Effector memory CD4-positive, alpha-beta T cell (primary cell): ENCODE data around the gene PPP3CA.

Experiments
- DNase-seq, 3 donors: peaks; one replicate each; pipeline ENCODE4 v3.0.0-alpha.2; 2020
- H3K27ac ChIP-seq: 2 replicates; pipeline ENCODE4 v1.7.0; 2013; ENCODE audit warnings: mild to moderate bottlenecking, low read length, moderate library complexity; ENCODE audit not compliant: insufficient read depth, poor library complexity, severe bottlenecking
- H3K27me3 ChIP-seq: replicated peaks from 2 replicates; pipeline ENCODE4 v1.7.0; 2013; ENCODE audit warnings: mild to moderate bottlenecking, low read length; ENCODE audit not compliant: insufficient read depth, control insufficient read depth, poor library complexity, severe bottlenecking
- H3K36me3 ChIP-seq: 2 replicates; pipeline ENCODE4 v1.7.0; 2013; ENCODE audit warnings: mild to moderate bottlenecking, low read length, moderate library complexity; ENCODE audit not compliant: control insufficient read depth, insufficient read depth
- H3K4me1 ChIP-seq: 2 replicates; pipeline ENCODE4 v1.7.0; 2013; ENCODE audit warnings: low read length, mild to moderate bottlenecking; ENCODE audit not compliant: control insufficient read depth, insufficient read depth, poor library complexity, severe bottlenecking
- H3K4me3 ChIP-seq: 2 replicates; pipeline ENCODE4 v1.7.0; 2013; ENCODE audit warnings: low read length, low read depth, mild to moderate bottlenecking; ENCODE audit not compliant: insufficient read depth, poor library complexity, severe bottlenecking
- H3K9me3 ChIP-seq: 2 replicates; pipeline ENCODE4 v1.7.0; 2013; ENCODE audit warnings: mild to moderate bottlenecking, low read length, moderate library complexity; ENCODE audit not compliant: control insufficient read depth

PPP3CA gene

DNA sequence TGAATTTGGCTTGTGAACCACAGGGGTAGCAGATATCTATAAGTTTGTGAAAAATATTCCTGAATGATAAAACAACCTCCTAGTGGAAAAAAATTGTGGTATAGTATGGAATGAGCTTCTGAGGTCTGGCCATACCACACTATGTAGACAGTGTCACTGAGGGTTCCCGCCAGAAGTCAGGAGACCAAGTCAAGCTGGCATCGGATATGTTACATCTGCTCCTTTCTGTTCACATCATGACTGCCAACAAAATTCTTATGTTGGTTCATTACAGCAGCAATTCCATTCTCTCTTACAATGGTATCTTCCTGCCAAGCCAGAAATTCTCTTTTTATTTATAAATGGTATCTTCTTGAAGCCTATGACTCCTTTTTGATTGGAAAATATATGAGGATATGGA is 273.0 kb downstream of the PPP3CA start:
- H3K27me3 ChIP-seq = no peaks in the 10 kb centered on the region
- no peaks in the 10 kb centered on the region for H3K4me1 ChIP-seq
- no peak overlapping the region for H3K27ac ChIP-seq
- no peak overlapping the region for H3K4me3 ChIP-seq
- no peaks in the 10 kb centered on the region for H3K9me3 ChIP-seq
- DNase-seq = no peak
- no peaks in the 10 kb centered on the region for H3K36me3 ChIP-seq

DNA sequence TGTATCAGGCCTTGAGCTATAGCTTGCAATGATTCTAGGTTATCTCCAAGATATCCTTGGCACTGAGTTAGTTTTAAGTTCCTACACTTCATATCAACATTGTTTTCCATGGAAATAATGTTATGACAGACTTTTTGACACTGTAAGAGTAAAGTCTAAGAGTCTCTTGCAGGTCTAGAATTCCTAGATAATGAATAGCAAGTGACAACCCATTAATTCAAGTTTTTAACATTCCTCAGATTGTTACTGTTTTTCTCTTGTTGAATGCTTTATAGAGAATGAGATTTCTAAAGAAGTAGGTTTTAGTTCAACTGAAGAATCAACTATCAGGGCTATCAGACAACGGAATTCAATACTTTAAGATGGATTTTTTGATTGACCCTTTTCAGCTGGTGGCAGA is 276.1 kb downstream of the PPP3CA start:
- no peak overlapping the region for H3K27ac ChIP-seq
- no peaks in the 10 kb centered on the region for H3K27me3 ChIP-seq

DNA sequence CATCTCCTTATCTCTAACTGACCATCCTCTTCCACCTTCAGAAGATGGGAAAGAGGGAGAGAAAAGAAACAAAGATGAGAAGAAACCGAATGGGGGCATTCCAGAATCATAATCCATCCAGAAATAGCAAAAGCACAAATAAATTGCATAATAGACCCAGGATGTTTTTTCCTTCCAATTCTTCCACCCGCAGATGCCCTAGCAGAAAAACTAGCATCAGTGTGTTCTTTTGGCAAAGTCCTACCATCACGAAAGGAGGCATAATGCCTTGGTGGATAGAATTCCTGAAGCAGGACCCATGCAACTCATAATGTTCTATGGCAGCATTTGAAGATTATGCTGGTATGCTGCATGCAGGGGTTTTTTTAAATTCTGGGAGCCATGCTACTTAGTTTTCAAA is 279.2 kb downstream of the PPP3CA start:
- DNase-seq = no peak
- H3K9me3 ChIP-seq = no peaks in the 10 kb centered on the region
- H3K4me1 ChIP-seq = no peaks in the 10 kb centered on the region

More for the DNA sequence above, 276.1 kb downstream of the PPP3CA start:
- Histone ChIP-seq H3K9me3 (no peaks in the 10 kb centered on the region), H3K4me1 (no peaks in the 10 kb centered on the region), H3K36me3 (no peaks in the 10 kb centered on the region), H3K4me3 (no peak overlapping the region)
- DNase-seq = no peak

DNA sequence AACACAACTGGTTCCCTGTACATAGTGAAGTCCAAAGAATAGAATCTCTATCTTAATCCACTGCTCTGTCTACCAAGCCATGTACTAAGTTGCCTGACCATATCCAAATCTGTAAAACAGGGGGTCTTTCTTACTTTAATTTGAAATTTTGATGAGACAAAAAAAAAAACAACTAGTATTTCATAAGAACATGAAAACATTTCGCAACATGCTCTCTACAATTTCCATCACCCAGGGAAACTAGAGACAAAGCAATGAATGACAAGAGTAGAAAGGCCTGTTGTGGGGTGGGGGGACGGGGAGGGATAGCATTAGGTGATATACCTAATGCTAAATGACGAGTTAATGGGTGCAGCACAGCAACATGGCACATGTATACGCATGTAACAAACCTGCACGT is 279.9 kb downstream of the PPP3CA start:
- Histone ChIP-seq H3K4me3 (no peak overlapping the region), H3K27ac (no peak overlapping the region), H3K27me3 (no peaks in the 10 kb centered on the region), H3K9me3 (no peaks in the 10 kb centered on the region), H3K36me3 (no peaks in the 10 kb centered on the region), H3K4me1 (no peaks in the 10 kb centered on the region)
- DNase-seq = no peak

More for the DNA sequence above, 279.2 kb downstream of the PPP3CA start:
- Histone ChIP-seq H3K4me3 (no peak overlapping the region), H3K27me3 (no peaks in the 10 kb centered on the region), H3K36me3 (no peaks in the 10 kb centered on the region), H3K27ac (no peak overlapping the region)

DNA sequence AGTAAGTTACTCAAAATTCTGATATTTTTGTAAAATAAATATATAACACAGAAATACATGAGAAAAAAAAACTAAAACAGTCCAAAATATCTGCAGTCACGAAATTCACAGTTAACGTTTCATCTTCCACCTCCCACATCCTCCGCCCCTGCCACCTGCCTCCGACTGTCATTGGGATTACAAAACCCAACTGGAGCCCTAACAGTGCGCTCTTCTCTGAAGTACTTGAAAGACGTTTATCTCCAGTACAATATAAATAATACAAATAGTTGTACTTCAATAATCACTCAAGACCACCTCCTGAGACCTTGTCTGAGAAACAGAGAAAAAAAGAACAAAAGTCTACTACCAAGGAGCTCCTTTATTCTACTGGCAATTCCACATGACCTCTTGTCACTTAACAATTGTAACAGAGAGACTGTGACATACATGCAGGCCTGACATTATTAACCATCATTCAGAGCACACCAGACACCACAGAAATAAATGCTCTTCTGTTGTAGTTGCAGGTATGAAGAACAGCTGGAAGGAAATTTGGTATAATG is 280.6 kb downstream of the PPP3CA start:
- Histone ChIP-seq H3K27ac (no peak overlapping the region), H3K27me3 (no peaks in the 10 kb centered on the region), H3K4me3 (no peak overlapping the region), H3K36me3 (no peaks in the 10 kb centered on the region), H3K9me3 (no peaks in the 10 kb centered on the region), H3K4me1 (no peaks in the 10 kb centered on the region)
- DNase-seq = no peak

DNA sequence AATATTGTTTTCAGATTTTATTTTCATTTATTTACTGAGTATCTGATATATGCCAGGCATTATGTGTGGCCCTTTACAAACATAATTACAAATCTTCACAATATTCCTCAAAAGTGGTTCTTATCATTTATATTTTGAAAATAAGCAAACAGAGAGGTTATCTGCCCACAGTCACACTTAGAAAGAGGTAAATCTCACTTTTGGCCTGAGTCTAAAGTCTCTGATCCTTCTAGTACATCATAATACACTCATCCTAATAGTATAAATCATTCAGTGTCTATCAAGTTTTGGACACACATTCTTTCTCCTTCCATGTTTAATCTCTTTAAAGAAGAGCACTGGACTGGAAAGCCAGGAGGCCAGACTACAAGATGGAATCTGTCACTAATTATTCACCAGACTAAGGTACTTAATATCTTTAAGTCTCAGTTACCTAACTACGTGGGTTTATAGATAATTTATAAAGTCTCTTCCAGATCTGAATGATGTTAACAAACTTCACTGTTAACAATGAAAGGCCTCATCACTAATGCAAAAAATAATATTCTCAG is 281.3 kb downstream of the PPP3CA start:
- Histone ChIP-seq H3K27ac (no peak overlapping the region), H3K36me3 (peaks cover 2% of the 10 kb centered on the region), H3K9me3 (no peaks in the 10 kb centered on the region), H3K27me3 (no peaks in the 10 kb centered on the region), H3K4me3 (no peak overlapping the region), H3K4me1 (no peaks in the 10 kb centered on the region)
- DNase-seq = no peak

DNA sequence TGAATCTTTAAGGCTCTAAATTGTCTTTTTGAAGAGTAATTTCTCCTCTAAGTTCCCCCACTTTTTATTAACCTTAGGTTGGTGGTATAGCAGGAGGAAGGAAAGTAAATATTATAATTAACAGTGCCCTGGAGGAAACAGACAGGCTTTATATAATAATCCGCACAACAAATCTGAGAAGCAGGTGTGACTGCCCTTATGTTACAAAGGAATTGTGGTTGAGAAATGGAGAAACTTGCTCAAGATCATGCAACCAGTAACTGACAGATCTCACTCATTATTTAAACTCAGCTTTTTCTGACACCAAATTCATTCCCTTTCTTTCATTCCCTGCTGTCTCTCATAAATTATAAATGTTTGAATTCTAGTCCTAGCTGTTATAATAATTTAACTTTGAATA is 282.0 kb downstream of the PPP3CA start:
- DNase-seq = no peak
- Histone ChIP-seq H3K4me1 (no peaks in the 10 kb centered on the region), H3K27me3 (no peaks in the 10 kb centered on the region), H3K27ac (no peak overlapping the region), H3K9me3 (no peaks in the 10 kb centered on the region), H3K4me3 (no peak overlapping the region), H3K36me3 (peaks cover 8% of the 10 kb centered on the region)

DNA sequence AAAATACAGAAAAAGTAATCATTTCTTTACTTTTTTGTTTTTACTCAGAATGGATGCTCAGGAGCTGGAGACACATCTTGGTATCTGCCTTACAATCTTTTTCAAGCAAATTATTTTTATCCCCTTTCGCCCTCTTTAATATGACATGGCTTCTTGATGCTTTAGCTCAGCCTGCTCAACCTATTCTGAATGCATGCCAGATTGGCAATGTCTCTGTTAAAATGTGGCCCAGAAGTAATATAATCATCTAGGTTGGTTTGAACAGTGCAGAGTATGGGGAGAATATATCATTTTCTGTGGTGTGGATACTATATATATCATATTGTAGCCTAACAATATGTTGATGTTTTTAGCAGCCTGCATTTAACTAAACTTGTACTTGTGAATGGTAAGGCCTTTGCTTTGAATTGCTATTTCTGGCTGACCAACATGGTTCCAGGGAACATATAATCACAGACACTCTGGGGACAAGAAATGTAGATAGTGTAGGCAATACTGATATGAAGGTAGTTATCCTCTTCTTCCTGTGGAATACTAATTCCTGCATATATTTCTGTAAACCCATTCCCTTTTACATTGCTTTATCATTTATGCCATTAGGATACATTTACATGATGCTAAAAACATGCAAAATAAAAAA is 282.7 kb downstream of the PPP3CA start:
- peaks cover 11% of the 10 kb centered on the region for H3K36me3 ChIP-seq
- no peak overlapping the region for H3K4me3 ChIP-seq
- H3K27ac ChIP-seq = no peak overlapping the region
- H3K9me3 ChIP-seq = no peaks in the 10 kb centered on the region
- H3K27me3 ChIP-seq = no peaks in the 10 kb centered on the region
- DNase-seq = no peak
- H3K4me1 ChIP-seq = no peaks in the 10 kb centered on the region

DNA sequence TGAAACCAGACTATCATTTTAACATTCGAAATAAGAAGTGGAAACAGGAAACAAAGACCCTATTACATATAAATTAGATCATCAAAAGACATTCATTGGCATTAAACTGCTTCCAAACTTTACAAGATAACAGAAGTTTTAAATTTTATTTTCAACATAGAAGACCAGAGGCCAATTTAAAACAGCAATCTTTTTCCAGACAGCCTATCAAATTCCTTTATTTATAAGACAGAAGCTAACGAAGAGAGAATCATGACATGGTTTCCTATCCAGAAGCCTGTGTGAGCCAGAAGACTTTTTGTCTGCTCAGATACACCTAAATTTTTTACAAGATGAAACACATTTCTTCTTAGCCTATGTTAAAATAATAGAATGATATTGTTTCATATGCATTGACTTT is 291.9 kb downstream of the PPP3CA start:
- no peaks in the 10 kb centered on the region for H3K4me1 ChIP-seq
- DNase-seq = no peak
- no peak overlapping the region for H3K27ac ChIP-seq
- H3K9me3 ChIP-seq = no peaks in the 10 kb centered on the region
- no peak overlapping the region for H3K4me3 ChIP-seq
- H3K36me3 ChIP-seq = peaks cover 3% of the 10 kb centered on the region
- H3K27me3 ChIP-seq = no peaks in the 10 kb centered on the region

DNA sequence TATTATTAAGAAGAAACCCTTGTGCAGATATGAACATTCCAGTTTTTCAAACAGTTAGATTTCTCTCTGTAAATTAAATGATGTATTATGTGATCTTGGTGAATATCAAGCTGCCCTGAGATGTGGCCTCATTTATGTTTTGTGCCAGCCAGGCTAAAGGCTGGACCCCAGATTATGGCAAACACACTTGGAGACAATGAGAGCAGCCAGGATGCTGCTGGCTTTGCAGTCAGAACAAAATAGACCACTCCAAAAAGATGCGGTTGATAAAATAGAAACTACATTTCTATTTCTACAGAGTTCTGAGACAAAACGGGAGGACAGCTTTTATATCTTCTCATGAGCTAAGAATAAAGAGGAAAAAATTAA is 296.5 kb downstream of the PPP3CA start:
- H3K9me3 ChIP-seq = no peaks in the 10 kb centered on the region
- H3K4me1 ChIP-seq = no peaks in the 10 kb centered on the region
- H3K27me3 ChIP-seq = no peaks in the 10 kb centered on the region
- H3K36me3 ChIP-seq = no peaks in the 10 kb centered on the region
- DNase-seq = no peak
- no peak overlapping the region for H3K4me3 ChIP-seq
- H3K27ac ChIP-seq = no peak overlapping the region
